ENCODE results near the gene CCDC57. TPM values are rescaled to one million over a fixed set of nuclear protein-coding genes. Genes with fewer than 3 reads are reported as not detected.
A peak's percentile ranks its signal among the peaks of the same experiment; 100 is the strongest.

Gene CCDC57
- total and polyA plus RNA-seq, 2 of the 8 experiments (the other 6 are each of a cell fraction or from before 2014, with no cell fraction given), result 8.4 to 12.9 TPM

- Histone ChIP-seq H3K18ac (ENCODE audit: extremely low read depth, low read length) (no peak overlapping the region), H3K27ac (ENCODE audit: low read depth, low read length) (no peak overlapping the region), H3K23me2 (ENCODE audit: low read depth, low read length) (no peaks in the 10 kb centered on the region), H2BK5ac (ENCODE audit: low read depth, low read length) (no peak overlapping the region), H3K4me3 (ENCODE audit: extremely low read depth in 1 of 4, insufficient read depth in 2 of 4, low read depth in 3 of 4, low read length in 4 of 4) (no peak overlapping the region), H2BK12ac (ENCODE audit: low read depth, low read length) (no peak overlapping the region), H3K56ac (replicated peaks; ENCODE audit: insufficient read length, low read depth, low read length) (no peak overlapping the region), H3K9ac (replicated peaks in 1 of 4; ENCODE audit: extremely low read depth in 1 of 4, low read depth in 3 of 4, low read length in 3 of 4) (no peak overlapping the region), H3K27me3 (replicated peaks in 1 of 4; ENCODE audit: control insufficient read depth in 3 of 4, extremely low read depth in 1 of 4, insufficient read depth in 3 of 4, low read length in 3 of 4) (peaks cover 0 to 4% (median 0%) of the 10 kb centered on the region in 4 experiments; a peak in 2 of 7 replicates), H3K4ac (replicated peaks; ENCODE audit: insufficient read length, low read depth, low read length) (no peak overlapping the region), H3K79me2 (ENCODE audit: control insufficient read depth in 1 of 2, insufficient read depth in 2 of 2, low read length in 2 of 2) (no peaks in the 10 kb centered on the region), H4K20me1 (replicated peaks in 1 of 2; ENCODE audit: control insufficient read depth in 1 of 2, insufficient read depth in 2 of 2, low read length in 2 of 2) (peaks cover 0 to 3% of the 10 kb centered on the region in 2 experiments), H2AFZ (ENCODE audit: low read length) (no peak overlapping the region), H3K14ac (ENCODE audit: insufficient read length) (no peak overlapping the region), H2BK20ac (ENCODE audit: low read length) (no peak overlapping the region), H2BK120ac (replicated peaks; ENCODE audit: low read depth, low read length) (no peak overlapping the region), H2BK15ac (ENCODE audit: low read length) (no peak overlapping the region), H3K23ac (ENCODE audit: insufficient read length) (no peak overlapping the region), H3K9me3 (ENCODE audit: insufficient read depth in 2 of 2, low read depth in 1 of 2, low read length in 1 of 2) (no peaks in the 10 kb centered on the region), H2AK5ac (ENCODE audit: low read depth, low read length) (no peak overlapping the region), H4K91ac (replicated peaks; ENCODE audit: insufficient read length, low read length) (no peak overlapping the region), H3K4me2 (ENCODE audit: insufficient read depth in 1 of 2, low read depth in 2 of 2, low read length in 2 of 2) (no peak overlapping the region), H3K79me1 (ENCODE audit: low read depth, low read length) (no peaks in the 10 kb centered on the region), H3K36me3 (ENCODE audit: control insufficient read depth in 2 of 4, insufficient read depth in 4 of 4, low read length in 3 of 4) (no peaks in the 10 kb centered on the region), H4K5ac (ENCODE audit: insufficient read length, low read depth, low read length) (no peak overlapping the region), H4K8ac (ENCODE audit: extremely low read depth, insufficient read depth, low read length) (no peak overlapping the region), H3K4me1 (replicated peaks in 1 of 4; ENCODE audit: control insufficient read depth in 3 of 4, insufficient read depth in 4 of 4, low read length in 3 of 4) (peaks cover 0 to 23% (median 19%) of the 10 kb centered on the region in 4 experiments; a peak in 6 of 7 replicates)
- FAIRE-seq, result no peak
- TF ChIP-seq E2F6 (IDR thresholded peaks at IDR 0.05) (peak; percentile 15; the same call in 1 of the 2 replicates), SIX5 (IDR thresholded peaks at IDR 0.05; ENCODE audit: low read depth, low read length) (no peak)
- 95% methylated on average over 14 of the region's 14 CpGs; no CpG with 5 or more reads in 1 of the 2 experiments for WGBS, 2 experiments (ENCODE audit: extremely low coverage in 1 of 2, insufficient coverage in 1 of 2, insufficient read length in 1 of 2, insufficient replicate concordance in 2 of 2, low coverage in 1 of 2, low lambda C conversion rate in 2 of 2, missing lambda C conversion rate in 1 of 2)
- ChIA-PET POLR2A (ENCODE audit: partially characterized antibody) (interaction anchor here (0.5 to 2.6 kb wide), 6 partner anchors 8 to 146 kb away, joined by 3 to 11 read pairs (median 4); partner anchors contain the start of gene FASN), CTCF (ENCODE audit: partially characterized antibody) (interaction anchor here (0.6 to 3.5 kb wide), 8 partner anchors 9 to 100 kb away, joined by 3 to 12 read pairs (median 4); no protein-coding TSS in a partner anchor)
- DNase-seq (ENCODE audit: low read depth in 1 of 2, low spot score in 2 of 2), result no peak
Measured at GRCh38 chr17:82108961-82109475, 103.6 kb downstream of the CCDC57 start.
